Left ventricle myocardium inferior (tissue), 1 donor: Measurements from ENCODE around the gene EDN1. TPM values are rescaled to one million over a fixed set of nuclear protein-coding genes. Genes with fewer than 3 reads are reported as not detected.
A peak's percentile ranks its signal among the peaks of the same experiment; 100 is the strongest.

ENCODE experiments used
- DNase-seq: peaks from one replicate; pipeline ENCODE4 v3.0.0-alpha.2; 2020
- H3K27ac ChIP-seq: fragments of 200-600 bp; replicated peaks from 2 replicates; pipeline ENCODE4 v1.8.0; 2021
- H3K27me3 ChIP-seq: fragments of 200-600 bp; 2 replicates; pipeline ENCODE4 v1.8.0; 2021; ENCODE audit warnings: low read depth
- H3K36me3 ChIP-seq: fragments of 200-600 bp; 2 replicates; pipeline ENCODE4 v1.8.0; 2021
- H3K4me1 ChIP-seq: fragments of 200-600 bp; 2 replicates; pipeline ENCODE4 v1.8.0; 2021
- H3K4me3 ChIP-seq: fragments of 200-600 bp; 2 replicates; pipeline ENCODE4 v1.8.0; 2021; ENCODE audit warnings: mild to moderate bottlenecking, moderate library complexity
- H3K9me3 ChIP-seq: fragments of 200-600 bp; replicated peaks from 2 replicates; pipeline ENCODE4 v1.8.0; 2021
- intact Hi-C: fragments of 100-400 bp; cut with micrococcal nuclease; formaldehyde crosslinking; loops from one replicate; pipeline ENCODE4 v1.11.0; 2022
- total RNA-seq: library from RNA; stranded (reverse); fragmentation: NEBNext Ultra II Directional; extraction: Animal tissue kit (Norgen Biotek cat#: 25700); gene quantifications from one replicate; pipeline ENCODE4 v1.2.1, GENCODE V29; 2021
- TF ChIP-seq, protein P1 (sequence below): fragments of 200-600 bp; IDR thresholded peaks from 2 replicates; pipeline ENCODE4 v1.8.0; 2021; ENCODE audit warnings: antibody characterized with exemption, mild to moderate bottlenecking, borderline replicate concordance
- donor health status: DM: no; HTN: yes; CAD: no; lungs with severe emphysema.

Gene EDN1
- total RNA-seq, 1 donor from 2014 or later: 5.9 TPM

DNA sequence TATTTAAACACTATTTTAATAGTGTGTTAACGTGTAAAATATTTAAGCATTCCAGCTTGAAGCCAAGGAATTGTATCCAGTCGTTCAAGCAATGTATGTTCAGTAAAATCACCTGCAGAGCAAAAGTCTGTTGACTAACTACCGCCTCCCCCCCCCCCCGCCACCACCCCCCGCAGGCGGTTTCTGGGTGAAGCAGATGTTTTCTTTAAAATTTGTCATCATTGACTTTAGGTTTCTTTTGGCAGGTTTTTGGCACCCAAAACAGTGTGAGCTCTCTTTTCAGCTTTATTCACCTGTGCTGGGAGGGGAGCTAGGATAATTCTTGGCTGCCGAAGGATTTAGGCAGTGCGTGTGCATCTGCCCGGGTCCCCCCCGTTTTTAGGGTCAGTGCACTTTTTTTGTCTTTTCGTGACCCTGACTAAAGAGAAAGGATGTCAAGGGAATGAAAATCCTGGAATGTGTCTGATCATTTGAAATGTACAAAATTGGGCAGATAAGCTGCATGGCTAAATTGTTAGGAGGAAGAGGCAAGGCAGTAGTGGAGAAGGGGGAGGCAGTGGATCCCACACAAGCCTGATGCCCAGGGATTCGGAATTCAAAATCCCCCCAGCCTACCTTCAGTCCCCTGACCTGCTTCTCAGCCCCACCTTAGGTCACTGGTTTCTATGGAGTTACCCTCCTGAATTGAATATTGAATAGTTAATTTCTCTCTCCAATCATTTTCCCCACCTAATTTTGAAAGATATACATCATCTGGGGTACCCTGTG lies 1.1 kb downstream of the EDN1 start:
- intact Hi-C loops: loop anchor here (5.0 kb wide), 1 partner anchor 311 kb away; no protein-coding TSS in a partner anchor
- no peak for DNase-seq
- peaks cover 29% of the 10 kb centered on the region for H3K27me3 ChIP-seq
- no peaks in the 10 kb centered on the region for H3K36me3 ChIP-seq
- no peaks in the 10 kb centered on the region for H3K9me3 ChIP-seq
- H3K4me1 ChIP-seq: peaks cover 27% of the 10 kb centered on the region
- TF ChIP-seq, protein P1, sequence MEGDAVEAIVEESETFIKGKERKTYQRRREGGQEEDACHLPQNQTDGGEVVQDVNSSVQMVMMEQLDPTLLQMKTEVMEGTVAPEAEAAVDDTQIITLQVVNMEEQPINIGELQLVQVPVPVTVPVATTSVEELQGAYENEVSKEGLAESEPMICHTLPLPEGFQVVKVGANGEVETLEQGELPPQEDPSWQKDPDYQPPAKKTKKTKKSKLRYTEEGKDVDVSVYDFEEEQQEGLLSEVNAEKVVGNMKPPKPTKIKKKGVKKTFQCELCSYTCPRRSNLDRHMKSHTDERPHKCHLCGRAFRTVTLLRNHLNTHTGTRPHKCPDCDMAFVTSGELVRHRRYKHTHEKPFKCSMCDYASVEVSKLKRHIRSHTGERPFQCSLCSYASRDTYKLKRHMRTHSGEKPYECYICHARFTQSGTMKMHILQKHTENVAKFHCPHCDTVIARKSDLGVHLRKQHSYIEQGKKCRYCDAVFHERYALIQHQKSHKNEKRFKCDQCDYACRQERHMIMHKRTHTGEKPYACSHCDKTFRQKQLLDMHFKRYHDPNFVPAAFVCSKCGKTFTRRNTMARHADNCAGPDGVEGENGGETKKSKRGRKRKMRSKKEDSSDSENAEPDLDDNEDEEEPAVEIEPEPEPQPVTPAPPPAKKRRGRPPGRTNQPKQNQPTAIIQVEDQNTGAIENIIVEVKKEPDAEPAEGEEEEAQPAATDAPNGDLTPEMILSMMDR: no peak
- H3K4me3 ChIP-seq: peak overlapping the region; percentile 68
- no peak overlapping the region for H3K27ac ChIP-seq

DNA sequence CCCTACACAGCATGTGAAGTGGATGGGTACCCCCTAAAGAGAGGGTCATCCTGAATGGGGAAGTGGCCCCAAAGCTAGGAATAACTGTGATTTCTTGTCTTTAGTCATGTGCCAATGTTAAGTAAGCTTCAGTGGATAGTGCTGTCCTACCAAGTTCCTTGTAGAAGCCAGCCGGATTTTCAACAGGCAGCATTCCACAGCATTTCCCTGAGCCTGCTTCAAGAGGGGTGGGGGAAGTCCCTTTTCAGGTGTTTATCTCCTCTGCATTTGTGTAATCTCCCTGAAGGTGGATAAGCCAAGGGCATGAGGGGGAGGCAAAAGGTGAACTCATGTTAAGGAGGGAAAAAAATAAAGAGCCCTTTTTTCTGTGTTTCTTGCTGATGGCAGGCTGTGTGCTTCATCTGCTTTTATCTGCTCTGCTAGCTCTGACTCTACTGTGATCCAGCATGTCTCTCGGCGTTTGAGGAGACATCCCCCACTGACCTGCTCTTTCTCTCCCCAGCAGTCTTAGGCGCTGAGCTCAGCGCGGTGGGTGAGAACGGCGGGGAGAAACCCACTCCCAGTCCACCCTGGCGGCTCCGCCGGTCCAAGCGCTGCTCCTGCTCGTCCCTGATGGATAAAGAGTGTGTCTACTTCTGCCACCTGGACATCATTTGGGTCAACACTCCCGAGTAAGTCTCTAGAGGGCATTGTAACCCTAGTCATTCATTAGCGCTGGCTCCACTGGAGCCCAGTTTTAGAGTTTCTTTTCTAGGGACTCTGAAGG lies 1.9 kb downstream of the EDN1 start:
- no peak for DNase-seq
- Histone ChIP-seq H3K4me3 (peak overlapping the region; percentile 68), H3K4me1 (peaks cover 27% of the 10 kb centered on the region)

DNA sequence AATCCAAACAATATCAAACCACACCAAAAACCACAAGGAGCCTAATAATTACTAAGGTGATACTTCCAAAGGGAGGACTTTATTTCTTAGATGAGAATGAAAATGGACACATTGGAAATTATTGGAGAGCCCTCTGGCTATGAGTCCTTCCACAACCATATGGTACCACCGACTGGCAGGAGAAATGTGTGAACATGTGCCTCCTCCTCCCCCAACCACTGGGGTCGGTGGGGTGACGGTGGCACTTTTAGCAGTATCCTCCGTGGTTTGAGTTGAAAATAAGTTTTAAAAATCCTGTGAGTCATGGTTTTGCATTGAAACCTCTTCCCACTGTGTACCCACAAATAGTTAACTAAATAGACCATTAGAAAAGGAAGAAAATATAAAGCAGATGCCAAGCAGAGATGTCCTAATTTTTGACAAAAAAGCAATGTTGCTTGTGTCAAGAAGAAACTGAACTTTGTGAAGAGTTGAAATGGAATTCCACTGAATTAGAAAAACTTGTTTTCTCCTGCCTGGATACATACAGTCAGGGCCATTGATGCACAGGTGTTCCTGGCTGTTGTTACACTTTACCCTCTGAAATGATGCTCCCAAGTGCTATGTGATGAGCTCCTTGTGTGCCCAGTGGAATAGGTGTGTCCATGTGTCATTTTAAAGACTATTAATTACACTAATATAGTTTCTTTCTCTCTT lies 3.2 kb downstream of the EDN1 start:
- Histone ChIP-seq H3K36me3 (no peaks in the 10 kb centered on the region), H3K27ac (no peak overlapping the region), H3K27me3 (peaks cover 29% of the 10 kb centered on the region), H3K4me1 (peaks cover 27% of the 10 kb centered on the region), H3K4me3 (peak overlapping the region; percentile 68), H3K9me3 (no peaks in the 10 kb centered on the region)
- DNase-seq: no peak
- TF ChIP-seq, protein P1: no peak
- intact Hi-C loops: loop anchor here (5.0 kb wide), 1 partner anchor 309 kb away; no protein-coding TSS in a partner anchor

More for the DNA sequence above, 1.9 kb downstream of the EDN1 start:
- Histone ChIP-seq H3K9me3 (no peaks in the 10 kb centered on the region), H3K27ac (no peak overlapping the region), H3K27me3 (peaks cover 29% of the 10 kb centered on the region), H3K36me3 (no peaks in the 10 kb centered on the region)
- TF ChIP-seq, protein P1: peak; percentile 47
- intact Hi-C loops: loop anchor here (5.0 kb wide), 1 partner anchor 310 kb away; no protein-coding TSS in a partner anchor

DNA sequence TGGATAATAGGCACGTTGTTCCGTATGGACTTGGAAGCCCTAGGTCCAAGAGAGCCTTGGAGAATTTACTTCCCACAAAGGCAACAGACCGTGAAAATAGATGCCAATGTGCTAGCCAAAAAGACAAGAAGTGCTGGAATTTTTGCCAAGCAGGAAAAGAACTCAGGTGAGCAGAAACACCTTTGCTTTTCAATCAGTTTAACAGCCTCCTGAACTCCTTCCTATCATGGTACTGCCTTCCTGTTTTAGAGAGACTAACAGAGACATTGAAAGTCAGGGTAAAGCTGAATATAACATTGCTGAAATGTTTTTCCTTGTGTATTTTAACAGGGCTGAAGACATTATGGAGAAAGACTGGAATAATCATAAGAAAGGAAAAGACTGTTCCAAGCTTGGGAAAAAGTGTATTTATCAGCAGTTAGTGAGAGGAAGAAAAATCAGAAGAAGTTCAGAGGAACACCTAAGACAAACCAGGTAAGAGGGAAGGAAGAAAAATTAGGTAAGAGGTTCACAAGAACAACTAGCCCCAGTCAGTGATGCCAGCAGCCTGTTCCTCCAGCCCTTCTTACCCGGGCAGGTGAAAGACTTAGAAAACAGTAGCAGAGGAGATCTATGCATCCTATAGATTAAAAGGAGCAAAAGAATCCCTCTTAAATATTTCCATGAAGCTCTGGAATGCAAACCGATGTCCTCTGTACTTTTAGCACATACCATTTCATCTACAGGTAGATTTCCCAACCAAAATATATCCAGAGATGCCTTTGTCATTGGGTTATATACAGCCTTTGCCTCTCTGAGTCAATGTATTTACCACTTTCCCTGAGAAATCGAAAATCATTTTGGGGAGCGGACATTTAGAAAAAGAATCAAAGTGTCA lies 4.0 kb downstream of the EDN1 start:
- Histone ChIP-seq H3K9me3 (no peaks in the 10 kb centered on the region), H3K36me3 (no peaks in the 10 kb centered on the region), H3K27ac (no peak overlapping the region), H3K4me1 (peaks cover 27% of the 10 kb centered on the region), H3K4me3 (peak overlapping the region; percentile 68), H3K27me3 (peaks cover 29% of the 10 kb centered on the region)
- intact Hi-C loops: loop anchor here (5.0 kb wide), 1 partner anchor 308 kb away; no protein-coding TSS in a partner anchor
- no peak for DNase-seq
- TF ChIP-seq, protein P1: no peak
